ENCODE data around the gene OSBPL8. TPM values are rescaled to one million over a fixed set of nuclear protein-coding genes. Genes with fewer than 3 reads are reported as not detected.

OSBPL8 gene
- polyA plus RNA-seq, 10 donors, result 25.7 to 39.1 (median 32.4) TPM

DNA sequence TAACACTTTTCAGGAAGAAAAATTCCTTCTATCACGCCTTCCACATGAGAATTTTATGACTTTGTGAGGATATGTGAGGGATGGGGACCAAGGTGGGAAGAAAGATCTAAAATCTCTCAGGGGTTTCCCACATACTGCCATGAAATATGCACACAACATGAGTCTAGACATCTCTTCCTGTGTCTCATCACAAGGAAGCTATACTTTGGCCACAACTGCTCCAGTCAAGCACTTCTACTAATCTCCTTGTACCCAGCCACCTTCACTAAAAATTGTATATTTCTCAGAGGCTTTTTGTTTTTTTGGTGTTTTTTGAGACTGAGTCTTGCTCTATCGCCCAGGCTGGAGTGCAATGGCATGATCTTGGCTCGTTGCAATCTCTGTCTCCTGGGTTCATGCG, 3.2 kb downstream of the OSBPL8 start:
- no peak for DNase-seq

DNA sequence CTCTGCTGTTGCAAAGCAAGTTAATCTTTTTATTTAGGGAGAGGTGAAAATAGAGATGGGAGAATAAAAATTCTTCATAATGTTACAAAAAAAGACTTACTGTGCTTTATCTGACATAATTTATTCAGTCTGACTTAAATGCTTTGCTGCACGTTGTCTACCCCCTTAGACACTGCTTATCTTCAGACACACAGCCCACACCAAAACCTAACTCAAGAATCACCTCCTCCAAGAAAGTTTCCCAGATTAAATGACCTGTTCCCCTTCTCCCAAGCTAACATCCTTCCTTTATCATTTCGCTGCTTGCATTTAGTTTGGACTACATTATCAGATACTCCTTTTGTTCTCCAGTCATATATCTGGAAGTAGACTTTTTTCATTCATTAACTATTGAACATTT, 3.8 kb downstream of the OSBPL8 start:
- DNase-seq, result no peak

DNA sequence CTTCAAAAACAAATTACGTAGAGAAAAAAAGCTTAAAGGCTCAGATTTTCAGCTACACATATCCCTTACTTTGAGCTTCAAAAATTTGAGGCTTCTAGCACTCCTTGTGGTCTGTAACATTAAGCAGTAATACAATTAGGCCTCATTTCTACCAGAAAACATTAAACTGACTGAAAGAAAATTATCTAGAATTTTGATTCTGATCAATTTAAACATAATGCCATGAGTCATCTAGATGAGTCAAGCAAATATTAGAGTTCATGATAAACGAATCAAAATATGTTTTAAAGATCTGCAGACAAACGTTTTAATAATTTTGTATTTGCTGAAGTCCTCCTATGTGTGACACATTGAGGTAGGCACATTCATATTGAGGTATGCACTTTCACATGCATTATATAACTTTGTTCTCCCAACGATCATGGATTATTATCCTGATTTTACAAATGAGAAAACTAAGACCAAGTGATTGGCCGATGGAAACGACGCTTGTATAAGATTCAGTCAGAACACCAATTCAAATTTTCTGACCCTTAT, 4.3 kb downstream of the OSBPL8 start:
- no peak for DNase-seq

DNA sequence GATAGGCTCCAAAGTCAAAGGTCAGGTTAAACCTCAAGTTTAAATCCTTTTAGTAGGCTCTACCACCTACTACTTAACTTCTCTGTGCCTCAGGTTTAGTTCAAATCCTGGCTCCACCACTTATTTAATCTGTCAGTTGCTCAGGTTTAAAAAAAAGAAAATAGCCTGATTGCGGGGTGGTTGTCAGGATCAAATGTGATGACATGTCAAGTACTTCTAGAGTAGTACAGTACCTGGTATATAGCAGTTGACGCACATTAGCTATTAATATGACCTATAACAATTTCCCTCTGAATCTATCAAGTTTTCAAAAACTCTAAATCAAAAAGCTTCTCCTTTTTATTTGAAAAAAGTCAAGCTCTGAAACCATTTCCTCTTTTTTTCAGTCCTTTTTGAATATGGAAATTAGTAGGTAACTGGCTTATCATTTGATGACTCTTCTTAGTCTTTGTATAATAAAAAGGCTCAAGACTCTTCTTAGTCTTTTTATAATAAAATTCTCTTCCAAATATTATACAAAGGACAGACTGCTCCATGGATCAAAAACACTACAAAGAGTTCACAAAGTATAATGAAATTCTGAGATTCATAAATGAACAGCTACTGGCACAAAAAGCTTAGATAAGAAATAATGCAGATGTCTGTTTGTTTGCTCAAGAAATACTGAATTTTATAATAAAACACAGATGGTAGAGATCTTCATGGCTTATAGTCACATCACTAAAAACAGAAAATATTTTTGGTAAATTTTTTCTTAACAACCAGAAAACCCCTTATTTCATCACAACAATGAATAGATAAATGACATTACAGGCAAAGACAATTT, 5.0 kb downstream of the OSBPL8 start:
- no peak for DNase-seq

DNA sequence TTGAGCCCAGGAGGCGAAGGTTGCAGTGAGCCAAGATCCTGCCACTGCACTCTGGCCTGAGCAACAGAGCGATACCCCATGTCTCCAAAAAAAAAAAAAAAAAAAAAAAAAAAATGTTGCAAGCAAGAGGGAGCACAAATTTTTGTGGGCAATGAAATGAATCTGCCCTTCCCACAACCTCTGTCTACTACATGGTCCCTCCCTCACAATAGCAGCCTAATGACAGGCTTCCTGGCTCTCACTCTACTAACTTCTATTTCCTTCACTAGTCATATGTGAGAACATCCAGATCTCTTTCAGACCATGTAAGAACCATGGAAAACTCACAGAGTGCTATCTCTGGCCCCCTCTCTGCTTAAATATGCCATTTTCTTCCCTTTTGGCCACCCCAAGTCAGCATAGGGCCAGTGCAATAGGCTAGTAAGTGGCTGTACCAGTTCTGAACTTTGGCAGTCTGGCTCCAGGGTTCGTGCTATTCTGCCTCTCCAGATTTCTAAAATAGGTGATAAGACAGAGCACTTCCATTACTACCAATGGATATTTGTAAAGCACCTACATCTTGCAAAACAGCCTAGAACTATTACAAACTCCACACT, 7.1 kb downstream of the OSBPL8 start:
- no peak for DNase-seq

DNA sequence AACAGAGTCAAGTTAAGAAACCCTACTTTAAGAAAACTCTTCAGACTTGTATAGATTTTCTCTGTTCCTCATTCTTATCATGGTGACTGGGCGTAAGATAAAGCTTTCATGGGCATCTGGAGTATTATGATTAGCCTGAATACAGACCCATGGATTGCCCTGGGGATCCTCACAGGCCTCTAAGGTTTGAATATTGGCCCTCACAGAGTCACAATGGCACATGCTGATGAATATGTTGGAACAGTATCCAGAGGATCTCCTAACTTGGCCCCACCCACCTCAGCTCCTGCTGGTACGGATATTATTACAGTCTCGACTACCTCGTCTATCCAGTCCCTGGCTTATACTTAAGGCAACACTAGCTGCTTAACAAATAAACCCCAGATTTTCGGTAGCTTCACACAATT, 8.1 kb downstream of the OSBPL8 start:
- DNase-seq, result no peak

DNA sequence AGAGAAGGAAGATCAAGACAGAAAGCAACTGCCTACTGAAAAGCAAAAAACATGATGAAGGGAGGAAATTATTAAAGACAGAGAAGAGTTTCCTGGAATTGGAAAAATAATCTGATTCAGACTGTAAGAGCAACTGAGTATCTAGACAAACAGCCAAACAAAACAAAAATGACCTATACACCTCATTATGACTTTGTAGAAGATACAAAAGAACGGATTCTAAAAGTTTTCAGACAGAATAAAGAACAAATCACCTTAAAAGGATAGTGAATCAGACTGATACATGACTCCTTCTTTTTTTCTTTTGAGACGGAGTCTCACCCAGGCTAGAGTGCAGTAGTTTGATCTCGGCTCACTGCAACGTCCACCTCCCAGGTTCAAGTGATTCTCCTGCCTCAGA, 10.4 kb downstream of the OSBPL8 start:
- DNase-seq, result no peak

DNA sequence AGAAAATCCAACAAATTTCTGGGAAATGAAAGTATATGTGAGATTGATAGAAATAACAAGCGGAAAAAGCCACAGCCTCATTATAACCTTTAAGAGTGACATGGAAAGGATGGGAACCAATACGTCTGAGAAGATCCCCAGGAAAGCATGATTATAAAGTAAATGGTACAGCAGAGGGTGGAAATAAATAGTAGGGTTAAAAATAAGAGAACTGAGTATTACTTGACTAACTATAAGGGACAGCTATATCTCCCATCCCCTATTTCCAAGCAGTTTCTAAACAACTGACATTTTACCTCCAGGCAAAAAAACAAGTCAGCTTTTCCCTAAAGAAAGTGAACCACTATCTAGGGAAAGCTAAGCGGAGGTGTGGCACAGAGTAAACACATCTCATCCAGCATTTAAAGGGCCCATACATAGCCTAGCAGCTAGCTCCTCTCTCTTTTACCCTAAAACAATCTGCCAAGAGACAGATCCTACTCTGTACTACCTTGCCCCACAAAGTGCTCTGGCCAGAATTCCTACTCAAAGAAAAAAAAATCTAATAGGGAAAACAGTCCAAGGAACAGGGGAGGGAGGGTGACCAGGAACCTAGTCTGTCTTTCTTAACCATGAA, 11.2 kb downstream of the OSBPL8 start:
- DNase-seq, result no peak

DNA sequence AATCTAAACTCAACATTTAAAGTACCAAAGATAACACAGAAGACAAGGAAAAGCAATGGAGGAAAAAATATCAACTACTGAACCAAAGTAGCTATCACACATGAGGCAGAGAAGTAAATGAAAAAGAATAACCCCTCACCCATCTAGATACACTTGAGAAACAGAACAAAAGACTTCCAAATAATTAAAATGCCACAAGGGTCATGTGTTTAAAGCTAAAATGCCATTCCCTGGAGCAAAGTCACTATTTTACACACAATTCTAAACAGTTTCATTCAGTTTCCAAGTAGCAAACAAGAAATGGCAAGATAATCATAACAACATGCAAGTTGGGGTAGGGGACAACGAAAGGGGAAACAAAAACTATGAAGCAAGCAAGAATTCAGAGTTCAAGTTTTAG, 12.0 kb downstream of the OSBPL8 start:
- no peak for DNase-seq

DNA sequence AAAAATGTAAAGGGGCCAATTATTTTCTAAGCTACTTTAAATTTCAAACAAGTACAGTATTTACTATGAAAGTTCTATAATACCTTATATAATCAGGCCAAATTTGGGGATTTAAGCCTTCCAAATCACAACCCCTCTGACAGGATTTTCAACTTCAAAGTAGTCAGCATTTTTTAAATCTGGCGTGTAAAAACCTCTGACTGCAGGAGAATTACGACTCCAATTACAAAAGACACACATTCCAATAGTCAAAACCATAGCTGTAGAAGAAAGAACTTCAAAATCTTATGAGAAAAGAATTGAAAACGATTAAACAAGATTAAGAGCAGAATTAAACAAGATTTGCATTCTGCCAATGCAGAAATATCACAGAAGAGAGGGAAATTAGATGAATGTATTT, 12.7 kb downstream of the OSBPL8 start:
- no peak for DNase-seq

DNA sequence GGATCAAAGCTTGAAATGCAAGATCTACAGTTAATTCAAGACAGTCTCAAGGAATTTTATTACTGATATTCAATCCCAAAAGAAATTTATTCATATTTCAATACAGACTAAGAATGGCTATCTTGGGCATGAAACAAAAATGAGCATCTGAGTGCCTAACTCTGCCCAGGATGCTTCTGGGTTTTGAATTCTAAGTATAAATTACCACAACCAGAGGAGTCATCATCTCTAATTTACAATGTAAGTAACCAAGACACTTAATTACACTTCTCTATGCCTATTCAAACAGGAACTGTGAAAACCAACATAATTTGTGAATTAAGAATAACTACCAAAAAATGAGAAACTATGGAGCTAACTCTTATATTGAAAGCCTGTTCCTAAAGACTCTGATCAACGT, 14.1 kb downstream of the OSBPL8 start:
- DNase-seq, result no peak

DNA sequence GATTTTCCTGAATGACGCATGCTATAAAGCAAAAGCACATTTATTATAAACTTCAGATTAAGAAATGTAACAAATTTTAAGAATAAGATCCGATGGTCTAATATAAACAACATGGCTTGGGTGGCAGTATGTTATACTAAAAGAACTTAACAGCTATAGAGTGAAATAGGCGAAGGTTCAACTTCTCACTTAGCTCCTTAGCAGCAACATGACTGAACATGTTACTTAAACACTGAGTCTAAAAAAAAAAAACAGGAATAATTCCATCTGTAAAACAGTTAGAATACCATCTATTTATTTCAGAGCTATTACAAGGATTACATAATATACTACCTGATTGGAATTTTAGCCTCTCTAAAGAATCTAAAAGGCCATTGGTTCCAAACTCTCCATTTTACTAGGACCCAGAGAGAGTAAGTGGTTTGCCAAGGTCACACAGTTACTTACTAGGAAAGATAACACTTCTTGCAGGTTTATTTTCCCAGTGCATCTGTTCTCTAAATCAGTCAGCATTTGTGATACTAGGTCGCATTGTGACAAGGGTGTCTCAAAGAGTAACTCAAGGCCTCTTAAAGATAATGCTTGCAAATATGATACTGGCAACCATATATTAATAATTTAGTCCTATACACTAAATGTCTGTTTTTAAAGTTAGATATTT, 14.8 kb downstream of the OSBPL8 start:
- no peak for DNase-seq

DNA sequence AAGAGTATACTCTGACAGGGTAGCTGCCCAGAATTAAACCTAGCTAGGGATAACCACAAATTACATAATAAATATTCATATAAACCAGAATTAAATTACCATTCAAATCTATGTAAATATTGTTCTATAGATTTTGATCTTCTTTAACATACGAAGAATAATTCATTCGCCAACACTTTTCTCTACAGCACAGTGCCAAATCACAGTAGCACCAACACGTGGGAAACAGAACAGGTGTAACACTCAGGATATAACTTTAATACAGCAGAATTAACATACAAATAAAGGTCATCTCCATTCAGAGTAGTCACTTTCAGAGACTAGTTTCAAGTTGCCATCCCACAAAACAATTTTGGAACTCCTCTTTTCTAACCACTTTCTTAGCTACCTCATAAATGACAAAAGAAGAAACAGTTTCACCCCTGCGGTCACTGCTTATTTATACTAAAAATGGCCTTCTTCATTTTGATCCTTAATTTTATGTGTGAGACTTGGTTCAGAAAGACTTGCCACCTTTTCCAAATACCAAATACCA, 15.7 kb downstream of the OSBPL8 start:
- DNase-seq, result no peak

DNA sequence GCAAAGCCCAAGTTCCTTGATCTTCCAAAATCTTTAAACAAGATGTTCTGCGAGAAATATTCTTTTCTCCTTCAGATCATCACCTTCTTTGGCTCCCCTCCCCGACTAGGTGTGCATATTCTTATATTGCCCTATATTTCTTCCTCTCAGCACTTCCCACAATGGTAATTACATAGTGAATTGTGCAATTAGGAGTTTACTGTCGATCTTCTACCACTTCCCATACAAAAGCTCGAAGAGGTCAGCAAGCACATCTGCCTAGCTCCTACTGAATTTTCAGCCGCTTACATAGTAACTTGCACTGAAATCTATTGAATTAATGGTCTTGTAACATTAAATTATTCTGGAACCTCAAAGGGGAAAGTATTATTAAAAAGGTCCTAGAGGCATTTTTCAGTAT, 16.7 kb downstream of the OSBPL8 start:
- DNase-seq, result no peak

DNA sequence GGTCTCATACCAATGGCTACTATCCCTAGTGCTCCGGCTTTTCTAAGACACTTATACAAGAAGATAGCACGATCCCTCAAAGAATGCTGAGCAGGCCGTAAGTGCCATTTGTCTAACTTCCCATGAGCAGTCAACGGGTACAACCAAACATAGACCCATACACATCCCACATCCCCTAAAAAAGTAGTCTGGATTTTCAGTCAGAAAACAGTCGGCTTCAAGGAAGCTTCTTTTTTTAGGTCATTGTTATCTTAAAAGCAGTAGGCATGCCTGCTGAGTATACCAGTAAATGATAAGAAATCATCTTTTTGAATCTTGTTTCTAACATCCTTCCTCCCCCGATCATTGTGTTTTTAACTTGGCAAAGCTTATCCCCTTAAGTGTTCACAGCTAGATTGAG, 19.8 kb downstream of the OSBPL8 start:
- no peak for DNase-seq

DNA sequence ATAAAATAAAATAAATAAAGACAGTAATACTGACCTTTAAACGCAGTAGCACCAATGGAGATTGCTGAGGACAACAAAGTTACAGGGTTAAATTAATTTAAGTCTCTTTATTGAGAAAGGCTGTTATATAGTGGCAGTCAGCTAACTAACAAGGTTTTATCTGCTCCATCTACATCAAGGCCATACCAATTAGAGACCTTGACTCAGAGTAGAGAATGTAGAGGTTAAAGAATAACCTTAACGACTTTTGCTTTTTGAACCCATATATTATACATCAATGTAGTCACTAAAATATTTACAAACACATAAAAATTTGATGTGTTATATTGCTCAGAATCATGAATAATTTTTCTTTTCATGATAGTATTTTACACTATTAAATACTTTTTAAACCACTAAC, 21.6 kb downstream of the OSBPL8 start:
- DNase-seq, result no peak

DNA sequence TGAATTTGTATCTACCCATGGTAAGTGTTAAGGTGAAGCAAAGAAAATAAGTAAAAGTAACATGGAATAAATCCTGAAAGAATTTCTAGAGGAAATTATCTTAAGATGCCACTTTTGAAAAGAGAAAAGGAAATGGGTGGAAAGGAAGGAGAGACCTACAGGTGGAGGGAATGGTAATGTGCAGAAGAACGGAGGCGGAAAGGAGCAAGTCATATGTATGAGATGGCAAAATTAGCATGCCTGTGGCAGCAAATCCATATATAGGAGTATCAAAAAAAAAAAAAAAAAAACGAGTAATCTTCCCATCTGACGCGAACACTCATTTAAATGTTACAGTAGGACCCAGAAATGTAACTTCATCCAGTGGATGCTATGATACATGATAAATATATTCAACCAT, 23.0 kb downstream of the OSBPL8 start:
- DNase-seq, result no peak

DNA sequence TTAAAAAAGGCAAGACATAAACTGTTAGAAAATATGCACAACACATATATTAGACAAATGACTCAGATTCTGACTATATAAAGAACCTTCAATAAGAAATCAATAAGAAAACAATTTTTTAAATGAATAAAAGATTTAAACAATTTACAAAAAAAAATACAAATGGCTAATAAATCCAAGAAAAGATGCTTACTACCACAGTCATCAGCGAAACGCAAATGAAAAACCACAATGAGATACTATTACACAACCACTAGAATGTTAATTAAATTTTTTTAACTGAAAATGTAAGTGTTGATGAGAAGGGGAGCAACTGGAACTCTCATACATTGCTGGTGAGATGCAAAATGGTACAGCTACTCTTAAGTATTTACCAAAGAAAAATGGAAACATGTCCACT, 24.4 kb downstream of the OSBPL8 start:
- no peak for DNase-seq

DNA sequence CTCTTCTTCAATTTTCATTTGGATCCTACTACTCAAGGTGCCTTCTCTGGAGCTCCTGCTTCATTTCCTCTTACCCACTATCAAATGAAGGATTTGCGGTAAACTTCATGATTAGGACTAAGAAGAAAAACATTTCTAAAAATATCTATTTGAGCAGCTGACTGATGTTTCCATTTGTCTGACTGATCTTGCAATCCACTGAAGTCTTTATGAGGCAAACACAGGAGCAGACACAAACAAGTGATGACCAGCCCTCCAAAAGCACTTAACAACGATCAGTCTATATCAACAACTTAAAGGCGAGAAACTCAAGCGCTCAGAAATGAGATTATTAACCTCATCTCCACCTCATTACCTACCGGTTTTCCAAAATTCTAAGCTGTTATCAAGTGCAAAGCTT, 26.2 kb downstream of the OSBPL8 start:
- DNase-seq, result no peak

DNA sequence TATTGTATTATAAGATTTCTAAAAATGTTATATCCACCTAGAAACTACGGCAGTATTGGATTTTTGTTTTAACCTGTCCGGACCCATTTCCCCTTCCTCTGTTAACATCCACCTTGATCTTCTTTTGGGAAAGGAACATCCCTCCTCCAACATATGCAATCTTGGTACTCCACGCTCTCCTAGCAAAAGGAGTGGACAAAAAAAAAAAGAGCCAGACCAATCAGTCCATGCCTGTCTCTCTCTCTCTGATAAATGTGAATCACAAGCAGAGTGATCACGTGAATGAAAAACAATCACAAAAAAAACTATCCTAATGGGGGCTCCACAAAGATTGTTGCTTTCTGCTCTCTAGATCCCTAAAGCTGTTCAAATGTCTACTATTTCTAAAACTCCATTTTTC, 27.1 kb downstream of the OSBPL8 start:
- no peak for DNase-seq

DNA sequence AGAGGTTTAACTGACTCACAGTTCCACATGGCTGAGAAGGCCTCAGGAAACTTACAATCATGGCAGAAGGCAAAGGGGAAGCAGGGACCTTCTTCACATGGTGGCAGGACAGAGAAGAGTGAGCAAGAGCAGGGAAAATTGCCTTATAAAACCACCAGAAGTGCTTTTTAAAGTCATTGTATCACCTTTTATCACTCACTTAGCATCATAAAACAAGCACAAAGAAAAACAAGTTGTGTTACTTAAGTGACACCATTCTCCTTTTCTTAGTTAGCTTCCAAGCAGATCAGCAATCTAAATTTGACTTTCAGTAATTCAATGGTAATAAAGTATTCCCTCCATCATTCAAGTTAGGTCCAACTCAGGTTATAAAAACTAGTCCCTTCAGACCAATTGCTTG, 28.5 kb downstream of the OSBPL8 start:
- DNase-seq, result no peak

DNA sequence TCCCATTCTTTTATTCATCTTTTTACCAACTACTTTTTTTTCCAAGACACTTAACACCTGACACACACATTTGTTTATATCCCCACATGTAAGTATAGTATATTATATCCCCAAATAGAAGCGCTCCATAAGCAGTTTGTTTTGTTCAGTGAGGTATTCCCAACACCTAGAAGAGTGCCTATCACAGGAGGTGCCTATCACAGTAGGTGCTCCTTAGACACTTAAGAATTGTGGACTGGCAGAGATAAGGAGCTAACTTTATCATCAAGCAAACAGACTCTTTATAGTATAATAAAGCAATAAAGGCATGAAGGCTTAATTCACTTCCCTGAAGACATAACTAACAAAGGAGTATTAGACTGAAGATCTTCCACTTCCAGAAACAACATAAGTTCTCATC, 29.1 kb downstream of the OSBPL8 start:
- no peak for DNase-seq

Measured in muscle of back (tissue), 11 donors.